Measurements from ENCODE around the gene PCNX4.

The PCNX4 gene

DNA sequence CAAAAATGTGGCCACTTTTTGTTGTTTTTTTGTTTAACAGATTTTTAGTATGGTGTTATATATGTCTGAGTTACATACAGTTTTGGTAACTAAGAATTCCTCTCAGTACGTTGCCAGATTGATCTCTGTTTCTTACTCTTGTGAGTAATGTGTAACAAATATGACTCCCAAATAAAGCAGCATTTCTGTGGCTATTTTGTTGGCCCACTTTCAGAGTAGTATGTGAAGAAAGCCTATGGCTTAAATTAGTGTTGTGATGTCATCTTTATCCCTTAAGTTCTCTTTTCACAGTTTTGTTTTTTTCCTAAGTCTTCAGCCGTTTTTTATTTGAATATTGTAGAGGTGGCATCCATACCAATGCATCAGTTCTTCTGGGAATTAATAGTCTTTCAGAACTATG lies 10.7 kb downstream of the PCNX4 start:
- no peak for DNase-seq (ENCODE audit: low read depth in 2 of 2)

DNA sequence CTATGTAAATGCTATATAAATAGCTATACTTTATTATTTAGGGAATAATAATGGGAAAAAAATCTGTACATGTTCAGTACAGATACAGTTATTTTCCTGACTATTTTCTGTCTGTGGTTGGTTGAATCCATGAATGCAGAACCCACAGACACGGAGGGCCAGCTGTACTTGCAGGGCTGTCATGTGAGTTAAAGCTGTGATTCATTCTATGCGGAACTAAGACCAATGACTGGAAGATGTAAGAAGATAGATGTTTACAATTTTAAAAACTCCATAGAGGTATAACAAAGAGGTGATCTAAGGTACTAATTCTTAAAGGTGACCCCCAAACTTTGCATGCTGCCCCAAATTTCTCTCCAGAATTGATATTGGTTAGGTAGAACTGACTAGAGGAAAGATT lies 14.6 kb downstream of the PCNX4 start:
- no peak for DNase-seq (ENCODE audit: low read depth in 2 of 2)

DNA sequence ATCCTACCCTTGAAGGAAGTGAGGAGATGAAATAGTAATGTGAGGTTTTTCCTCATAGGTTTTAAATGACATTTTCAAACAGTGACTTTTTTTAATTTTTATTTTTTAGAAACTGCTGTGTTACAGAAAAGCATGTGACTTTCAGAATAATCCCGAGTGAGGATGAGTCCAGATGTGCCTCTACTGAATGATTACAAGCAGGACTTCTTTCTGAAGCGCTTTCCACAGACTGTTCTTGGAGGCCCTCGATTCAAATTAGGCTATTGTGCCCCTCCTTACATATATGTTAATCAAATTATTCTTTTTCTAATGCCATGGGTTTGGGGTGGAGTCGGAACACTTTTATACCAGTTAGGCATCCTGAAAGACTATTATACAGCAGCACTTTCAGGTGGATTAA lies 15.8 kb downstream of the PCNX4 start:
- no peak for DNase-seq (ENCODE audit: low read depth in 2 of 2)

DNA sequence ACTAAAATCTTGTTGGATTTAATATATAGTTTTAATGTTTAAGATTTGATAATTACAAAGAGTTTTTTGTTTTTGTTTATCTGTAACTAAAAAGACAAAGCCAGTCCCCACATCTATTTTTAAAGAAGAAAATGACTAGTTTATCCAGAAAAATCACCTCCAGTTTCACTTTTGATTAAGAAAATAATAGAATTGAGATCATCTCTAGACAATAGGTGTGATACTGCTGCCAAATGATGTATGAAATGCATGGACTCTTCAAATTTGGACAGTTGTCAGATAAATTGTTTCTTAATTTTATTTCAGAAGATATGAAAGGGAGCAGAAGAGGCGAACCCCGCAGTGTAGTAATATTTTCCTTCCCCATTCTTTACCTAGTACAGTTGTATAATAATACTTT lies 20.0 kb downstream of the PCNX4 start:
- DNase-seq (ENCODE audit: low read depth in 2 of 2): no peak

DNA sequence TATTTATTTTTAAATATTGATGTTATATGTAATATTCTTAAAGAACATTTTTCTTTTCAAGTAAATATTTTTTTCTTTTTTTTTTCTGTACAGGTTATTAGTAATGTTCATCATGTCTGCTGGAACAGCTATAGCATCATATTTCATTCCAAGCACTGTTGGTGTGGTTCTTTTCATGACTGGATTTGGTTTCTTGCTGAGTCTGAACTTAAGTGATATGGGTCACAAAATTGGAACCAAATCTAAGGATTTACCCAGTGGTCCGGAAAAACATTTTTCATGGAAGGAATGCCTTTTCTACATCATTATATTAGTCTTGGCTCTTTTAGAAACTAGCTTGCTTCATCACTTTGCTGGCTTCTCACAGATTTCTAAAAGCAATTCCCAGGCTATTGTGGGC lies 23.2 kb downstream of the PCNX4 start:
- no peak for DNase-seq (ENCODE audit: low read depth in 2 of 2)

DNA sequence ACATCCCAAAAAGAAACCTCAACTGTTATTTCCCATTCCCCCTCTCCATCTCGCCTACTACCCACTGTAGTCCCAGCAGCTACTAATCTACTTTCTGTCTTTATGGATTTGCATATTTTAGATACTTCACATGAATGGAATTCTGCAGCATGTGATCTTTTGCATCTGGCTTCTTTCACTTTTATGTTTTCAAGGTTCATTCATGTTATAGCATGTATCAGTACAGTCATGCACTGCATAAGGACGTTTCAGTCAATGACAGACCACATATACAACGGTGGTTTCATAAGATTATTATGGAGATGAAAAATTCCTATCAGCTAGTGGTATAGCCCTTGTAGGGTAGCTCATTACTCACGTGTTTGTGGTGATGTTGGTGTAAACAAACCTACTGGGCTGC lies 24.5 kb downstream of the PCNX4 start:
- DNase-seq (ENCODE audit: low read depth in 2 of 2): no peak

DNA sequence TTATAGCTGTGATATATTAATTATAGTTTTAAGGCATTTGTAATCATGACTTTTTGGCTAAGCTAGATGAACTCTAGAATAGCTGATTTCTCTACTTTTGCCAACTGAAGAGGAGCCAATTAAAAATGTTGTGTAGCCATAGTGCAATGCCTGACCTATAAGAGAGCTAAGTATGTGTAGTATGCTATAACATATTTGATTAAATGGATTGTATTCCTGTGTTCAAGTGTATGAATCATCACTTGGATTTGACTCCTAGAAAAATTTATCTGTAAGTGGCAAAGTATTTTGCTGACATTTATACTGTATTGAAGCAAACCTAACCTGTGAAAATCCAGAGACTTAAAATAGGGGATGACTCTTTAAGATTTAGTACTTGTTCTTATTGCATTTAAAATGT lies 34.2 kb downstream of the PCNX4 start:
- no peak for DNase-seq (ENCODE audit: low read depth in 2 of 2)

DNA sequence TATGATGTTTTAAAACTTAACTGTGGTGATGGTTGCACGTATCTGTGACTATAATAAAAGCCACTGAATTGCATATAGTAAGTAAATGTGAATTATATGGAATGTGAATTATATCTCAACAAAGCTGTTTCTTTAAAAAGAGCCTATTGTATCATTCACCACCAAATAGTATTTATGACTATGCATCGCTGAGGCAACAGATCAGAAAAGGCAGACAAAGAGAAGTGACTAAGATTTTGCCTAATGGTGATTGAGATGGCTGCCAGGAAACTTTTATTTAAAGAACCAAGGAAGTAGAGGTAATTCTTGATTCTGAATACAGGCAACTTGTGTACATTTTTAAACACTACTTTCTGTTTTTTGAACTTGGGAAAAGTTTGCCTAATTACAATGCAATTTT lies 41.8 kb downstream of the PCNX4 start:
- no peak for DNase-seq (ENCODE audit: low read depth in 2 of 2)

DNA sequence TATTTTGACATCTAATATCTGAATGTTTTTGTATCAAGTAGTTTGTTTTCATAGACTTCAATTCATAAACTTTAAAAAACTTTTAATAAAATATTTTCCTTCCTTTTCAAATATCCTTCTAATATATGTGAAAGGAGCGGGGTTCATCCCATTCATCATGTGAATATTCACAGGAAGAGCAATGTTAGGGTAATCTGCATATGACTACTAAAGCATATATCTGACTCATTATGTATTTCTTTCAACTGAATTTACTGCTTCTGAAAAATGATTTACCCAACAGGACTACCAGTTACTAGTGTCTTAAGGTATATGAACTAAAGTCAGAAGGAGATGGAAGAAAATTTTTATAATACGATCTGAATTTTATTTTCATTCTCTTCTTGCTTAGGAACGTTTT lies 43.0 kb downstream of the PCNX4 start:
- no peak for DNase-seq (ENCODE audit: low read depth in 2 of 2)

DNA sequence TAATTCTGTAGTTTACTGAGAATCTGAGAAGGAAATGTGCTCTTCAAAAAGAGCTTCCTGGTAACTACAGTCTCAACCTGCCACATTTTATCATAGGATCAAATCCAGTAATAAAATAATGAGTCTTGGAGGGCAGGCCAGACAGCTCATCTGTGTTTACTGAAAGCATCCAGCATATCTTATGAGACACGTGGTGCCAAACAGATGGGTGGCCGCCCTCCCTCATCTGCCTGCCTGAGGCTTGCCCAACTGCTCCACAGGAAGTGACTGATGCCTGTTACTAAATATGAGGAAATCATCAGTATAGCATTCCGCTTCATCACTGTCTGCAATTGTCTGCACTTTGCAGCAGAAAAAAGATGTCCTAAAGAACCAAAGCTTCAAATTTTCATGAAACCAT lies 60.0 kb downstream of the PCNX4 start:
- DNase-seq (ENCODE audit: low read depth in 2 of 2): peak; percentile 37 to 44

DNA sequence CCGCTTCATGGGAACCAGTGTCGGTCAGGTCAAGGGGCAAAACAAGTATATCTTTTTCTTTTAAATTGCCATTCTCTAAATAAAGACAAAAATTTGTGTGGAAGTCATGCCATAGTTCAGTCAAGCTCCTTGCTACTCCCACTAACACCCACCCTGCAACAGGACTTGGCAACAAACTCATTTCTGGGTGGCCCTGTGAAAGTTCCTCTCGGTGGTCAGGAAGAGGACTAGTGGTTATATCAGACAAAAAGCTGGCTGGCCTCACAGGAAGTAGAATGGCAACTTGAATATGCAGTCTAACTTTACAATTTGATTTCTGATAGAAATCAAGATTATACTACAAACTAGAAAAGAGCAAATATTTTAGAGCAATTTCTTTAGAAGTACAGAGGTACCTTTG lies 62.3 kb downstream of the PCNX4 start:
- no peak for DNase-seq (ENCODE audit: low read depth in 2 of 2)

DNA sequence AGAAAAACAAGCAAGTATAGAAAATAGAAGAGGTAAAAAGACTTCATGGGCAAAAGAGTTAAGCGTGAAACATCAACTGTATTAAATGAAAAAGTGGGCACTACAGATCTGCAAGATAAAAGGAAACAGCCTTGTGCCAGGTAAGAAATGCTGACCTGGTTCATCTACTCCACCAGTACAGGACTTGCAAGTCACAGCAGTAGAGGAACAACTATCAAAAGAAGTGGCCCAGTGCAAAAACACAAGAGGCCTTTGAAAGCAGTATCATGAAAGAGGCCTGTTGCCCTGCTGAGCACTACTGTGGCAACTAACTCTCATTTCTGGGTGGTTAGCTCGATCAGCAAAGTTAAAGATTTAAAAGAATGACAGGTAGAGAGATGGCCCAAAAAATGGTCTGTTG lies 62.9 kb downstream of the PCNX4 start:
- DNase-seq (ENCODE audit: low read depth in 2 of 2): no peak

DNA sequence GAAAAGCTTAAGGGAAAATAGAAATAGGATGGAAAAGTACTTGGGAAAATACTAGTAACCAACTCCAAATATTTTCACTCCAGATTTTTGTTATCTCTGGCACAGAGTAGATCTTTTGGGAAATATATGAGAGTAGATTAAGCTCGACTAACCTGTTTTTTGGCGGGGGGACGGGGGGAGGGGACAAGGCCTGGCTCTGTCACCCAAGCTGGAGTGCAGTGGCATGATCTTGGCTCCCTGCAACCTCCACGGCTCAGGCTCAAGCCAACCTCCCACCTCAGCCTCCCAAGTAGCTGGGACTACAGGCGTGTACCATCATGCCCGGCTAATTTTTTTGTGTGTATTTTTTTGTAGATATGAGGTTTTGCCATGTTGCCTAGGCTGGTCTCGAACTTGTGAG lies 68.7 kb downstream of the PCNX4 start:
- no peak for DNase-seq (ENCODE audit: low read depth in 2 of 2)

DNA sequence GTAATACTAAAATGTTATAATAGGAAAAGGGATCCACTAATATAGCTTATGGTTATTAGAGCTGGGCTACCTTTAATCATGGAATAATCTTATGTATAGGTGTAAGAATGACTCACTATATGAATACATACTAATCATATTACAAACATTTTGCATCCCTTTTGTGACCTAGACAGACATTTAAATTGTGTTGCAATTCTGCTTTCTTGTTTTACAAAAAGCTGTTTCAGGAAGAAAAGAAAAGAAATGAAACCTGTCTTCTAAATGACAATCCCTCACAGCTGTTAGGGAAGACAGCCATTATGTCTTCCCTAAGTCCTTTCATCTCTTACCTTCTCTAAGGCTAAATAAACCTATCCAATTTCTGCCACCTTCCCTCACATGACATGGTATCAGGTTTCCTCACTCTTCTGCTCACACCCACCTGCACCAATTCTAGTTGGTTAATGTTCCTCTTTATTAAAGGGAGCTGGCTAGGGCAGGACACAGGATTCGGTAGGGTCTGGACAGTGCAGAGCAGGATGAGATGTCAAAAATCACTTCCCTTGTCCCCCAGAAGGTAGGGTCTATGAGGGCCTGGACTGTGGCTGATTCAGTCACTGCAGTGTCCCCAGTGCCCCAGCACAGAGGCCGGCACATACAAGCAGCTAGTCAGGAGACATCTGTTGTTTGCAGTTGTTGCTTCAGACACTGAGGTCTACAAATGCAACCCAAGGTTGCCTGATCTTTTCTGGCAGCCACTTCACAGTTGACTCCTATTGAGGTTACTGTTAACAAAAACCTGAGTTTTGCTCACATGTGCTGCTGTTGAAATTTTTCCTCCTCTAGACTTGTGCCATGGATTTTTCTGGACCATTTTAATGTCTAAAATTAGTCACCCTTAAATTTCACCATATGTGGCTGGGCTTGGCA lies 69.7 kb downstream of the PCNX4 start:
- no peak for DNase-seq (ENCODE audit: low read depth in 2 of 2)

DNA sequence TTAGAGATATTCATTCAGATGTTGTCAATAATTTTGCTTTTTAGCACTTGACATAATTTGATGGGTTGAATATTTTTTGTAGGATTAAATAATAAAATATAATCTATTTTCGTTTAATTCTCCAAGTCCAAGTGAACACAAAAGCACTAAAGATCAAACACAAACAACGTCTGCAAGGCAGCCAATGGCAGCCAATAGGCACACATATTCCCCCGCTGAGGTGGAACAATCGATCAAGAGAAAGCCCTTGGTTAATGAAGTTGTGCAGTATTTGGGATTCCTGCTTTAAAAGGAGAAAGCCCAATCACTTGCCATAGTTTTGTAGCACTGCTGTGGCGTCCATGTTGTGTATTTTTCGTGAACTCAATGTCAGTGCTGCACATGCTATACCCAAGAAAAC lies 72.0 kb downstream of the PCNX4 start:
- no peak for DNase-seq (ENCODE audit: low read depth in 2 of 2)

DNA sequence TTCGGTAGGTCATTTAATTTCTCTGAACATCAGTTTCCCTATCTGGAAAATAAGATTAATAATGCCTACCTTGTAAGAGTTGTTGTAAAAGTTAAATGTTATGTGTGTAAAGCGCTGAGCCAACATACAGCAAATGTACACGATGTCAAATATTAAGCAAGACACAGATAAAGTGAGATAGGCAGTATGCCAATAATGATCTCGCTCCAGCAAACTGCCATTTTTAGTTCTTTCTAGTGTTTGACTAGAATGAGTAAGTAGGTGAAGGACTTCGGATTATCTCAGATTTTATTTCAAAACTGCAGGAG lies 72.6 kb downstream of the PCNX4 start:
- no peak for DNase-seq (ENCODE audit: low read depth in 2 of 2)

DNA sequence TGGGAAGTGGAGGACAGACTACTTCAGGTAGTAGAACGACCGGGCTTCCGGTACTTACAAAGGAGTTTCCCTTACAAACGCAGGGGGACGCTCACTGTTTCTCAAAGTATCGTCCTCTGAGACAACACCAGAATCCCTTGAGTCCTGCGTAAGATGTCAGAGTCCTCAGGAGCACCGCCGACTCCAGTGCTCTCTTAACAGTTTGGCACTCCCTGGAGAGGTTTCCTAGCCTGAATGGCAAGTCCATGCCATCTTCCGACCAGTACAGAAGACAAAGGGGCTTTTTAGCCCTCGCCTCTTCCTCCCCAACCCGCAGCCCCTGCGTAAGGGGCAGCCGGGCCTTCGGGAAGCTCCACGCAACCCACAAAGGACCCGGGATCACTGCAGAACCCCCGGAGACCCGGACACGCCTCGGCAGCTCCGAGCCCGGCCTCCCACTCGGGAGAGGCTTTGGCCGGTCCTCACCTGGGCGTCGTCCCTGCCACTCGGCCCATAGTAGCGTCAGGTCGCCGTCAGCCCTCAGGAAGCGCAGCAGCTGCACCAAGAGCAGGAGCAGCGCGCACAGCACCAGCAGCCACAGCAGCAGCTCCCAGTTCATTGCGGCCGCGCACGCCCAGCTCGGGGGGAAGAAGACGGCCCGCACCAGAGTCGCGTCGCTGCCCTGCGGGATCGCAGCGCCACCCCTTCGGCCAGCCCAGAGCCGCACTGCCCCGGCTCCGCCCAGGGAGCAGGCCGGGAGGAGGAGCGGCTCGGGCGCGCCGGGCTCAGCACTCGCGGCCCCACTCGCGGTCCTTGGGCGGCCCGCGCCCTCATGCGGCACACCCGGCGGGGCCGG lies 73.2 kb downstream of the PCNX4 start, which contains the start of gene DHRS7:
TSS of gene DHRS7 (minus strand) at position 687 of the 835 bp plus-strand sequence. CDS start at position 598, 89 bp downstream.
- peak; percentile 44 to 47 for DNase-seq (ENCODE audit: low read depth in 2 of 2)

DNA sequence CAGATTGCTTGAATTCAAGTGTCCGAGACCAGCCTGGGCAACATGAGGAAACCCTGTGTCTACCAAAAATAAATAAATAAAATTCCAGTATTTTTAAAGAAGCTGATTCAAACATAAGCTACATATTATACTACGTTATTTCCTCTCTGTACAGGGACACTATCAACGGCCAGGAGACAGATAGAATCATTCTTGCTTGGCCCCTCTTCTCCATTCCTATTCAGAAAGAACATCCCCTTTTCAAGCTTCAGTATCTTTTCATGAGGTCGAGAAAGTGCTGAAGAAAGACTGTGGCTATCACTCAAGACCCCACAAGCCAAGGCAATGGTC lies 73.8 kb downstream of the PCNX4 start:
- no peak for DNase-seq (ENCODE audit: low read depth in 2 of 2)

DNA sequence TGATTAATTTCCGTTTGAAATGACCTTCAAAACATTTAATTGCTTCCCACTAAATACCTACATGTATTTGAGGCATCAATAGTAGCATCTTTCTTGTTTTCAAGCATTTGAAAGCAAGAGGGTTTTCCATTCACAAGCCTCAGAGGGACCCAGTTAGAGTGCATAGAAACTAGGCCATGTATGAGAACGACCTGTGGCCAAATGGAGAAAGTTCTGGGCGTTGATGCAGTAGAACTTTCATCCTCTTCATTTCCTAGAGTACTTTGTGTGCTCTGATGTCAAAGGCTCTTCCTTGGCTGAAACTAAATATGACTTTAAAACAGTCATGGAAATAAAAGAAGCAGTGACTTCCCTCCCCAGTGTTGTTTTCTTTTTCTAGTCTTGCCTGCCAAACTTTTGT lies 74.4 kb downstream of the PCNX4 start:
- DNase-seq (ENCODE audit: low read depth in 2 of 2): no peak

DNA sequence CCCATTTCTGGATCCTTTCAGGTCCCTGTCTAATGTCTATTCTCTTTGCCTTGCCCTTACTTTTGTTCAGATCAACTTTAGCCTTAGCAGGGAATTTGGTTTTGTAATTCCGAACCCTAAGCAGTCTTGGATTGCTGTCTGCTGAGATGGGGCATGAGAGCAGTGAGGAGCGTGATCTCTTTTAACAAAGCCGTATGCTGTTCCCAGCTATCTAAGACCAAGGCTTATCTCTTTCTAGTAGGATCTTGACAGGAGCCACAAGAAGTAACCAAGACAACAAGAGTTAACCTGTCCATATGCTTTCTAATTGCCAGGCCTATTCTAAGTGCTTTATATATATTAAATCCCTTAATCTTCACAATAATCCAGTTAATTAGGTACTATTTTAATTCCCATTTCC lies 78.0 kb downstream of the PCNX4 start:
- DNase-seq (ENCODE audit: low read depth in 2 of 2): no peak

DNA sequence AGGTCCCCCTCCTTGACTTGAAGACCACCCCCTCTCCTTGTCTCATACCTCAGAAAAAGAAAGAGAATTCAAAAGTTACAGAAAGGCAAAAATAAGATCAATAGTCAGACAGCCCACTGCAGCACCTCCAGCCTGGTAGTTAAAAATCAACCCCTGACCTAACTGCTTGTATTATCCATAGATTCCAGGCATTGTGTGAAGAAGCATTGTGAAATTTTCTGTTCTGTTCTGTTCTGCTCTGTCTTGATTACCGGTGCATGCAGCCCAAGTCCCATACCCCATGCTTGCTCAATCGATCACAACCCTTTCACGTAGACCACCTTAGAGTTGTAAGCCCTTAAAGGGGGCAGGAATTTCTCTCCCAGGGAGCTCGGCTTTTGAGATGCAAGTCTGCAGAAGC lies 79.2 kb downstream of the PCNX4 start:
- DNase-seq (ENCODE audit: low read depth in 2 of 2): no peak

DNA sequence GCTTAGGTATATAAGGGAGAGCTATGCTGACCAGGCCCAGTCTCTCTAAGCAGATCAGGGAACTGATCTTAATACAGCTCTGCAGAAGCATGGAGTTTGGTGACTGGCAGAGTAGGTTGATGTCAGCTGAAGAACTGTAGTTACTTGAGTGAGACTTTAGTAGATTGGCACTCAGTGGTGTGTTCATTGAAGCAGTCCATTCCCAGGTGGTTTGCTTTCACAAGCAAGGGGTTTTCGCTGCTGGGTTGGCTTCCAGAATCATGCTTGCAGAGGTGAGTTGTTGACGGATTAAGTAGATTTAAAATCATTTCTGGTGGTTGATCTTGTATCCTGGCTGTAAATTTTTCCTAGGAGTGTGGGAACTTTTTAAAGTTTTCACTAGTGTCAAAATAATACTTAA lies 80.0 kb downstream of the PCNX4 start:
- DNase-seq (ENCODE audit: low read depth in 2 of 2): no peak

All from stimulated activated CD8-positive, alpha-beta memory T cell treated with anti-CD3 and anti-CD28 coated beads, Interleukin-2, amount 100 ng/mL, for 1 hour (primary cell).